CD14-positive monocyte (primary cell): Measurements from ENCODE around the gene SLC35B4. TPM values are rescaled to one million over a fixed set of nuclear protein-coding genes. Genes with fewer than 3 reads are reported as not detected.

Experiments used
- DNase-seq, 3 donors: peaks; one replicate each; pipeline ENCODE4 v3.0.0-alpha.2; 2011 to 2022
- H2AFZ ChIP-seq: 2 replicates; pipeline ENCODE4 v1.6.0; 2012; ENCODE audit warnings: mild to moderate bottlenecking, low read depth, low read length, inconsistent platforms; ENCODE audit not compliant: insufficient read depth, poor library complexity, severe bottlenecking
- H3K27ac ChIP-seq, 2 donors: 1 replicate in 1 of 2; 2 replicates in 1 of 2; pipeline ENCODE4 v1.5.1; 2012 to 2013; ENCODE audit warnings: low read length in 2 of 2, control low read depth in 1 of 2, inconsistent platforms in 1 of 2, low read depth in 1 of 2, mild to moderate bottlenecking in 1 of 2
- H3K27me3 ChIP-seq, 2 donors: one replicate each; pipeline versions ENCODE4 v1.6.0 to v1.6.1; 2011 to 2013; ENCODE audit warnings: low read length in 2 of 2; ENCODE audit not compliant: control insufficient read depth in 2 of 2, insufficient read depth in 2 of 2
- H3K36me3 ChIP-seq, 2 donors: replicated peaks in 1 of 2; 1 replicate in 1 of 2; 2 replicates in 1 of 2; pipeline versions ENCODE4 v1.5.1 to v1.6.1; 2012 to 2013; ENCODE audit warnings: low read length in 2 of 2, control low read depth in 1 of 2, inconsistent platforms in 1 of 2, mild to moderate bottlenecking in 1 of 2; ENCODE audit not compliant: insufficient read depth in 2 of 2, control insufficient read depth in 1 of 2
- H3K4me1 ChIP-seq, 2 donors: 1 replicate in 1 of 2; 2 replicates in 1 of 2; pipeline versions ENCODE4 v1.5.1 to v1.6.1; 2012 to 2013; ENCODE audit warnings: low read length in 2 of 2, control low read depth in 1 of 2, inconsistent platforms in 1 of 2, mild to moderate bottlenecking in 1 of 2, moderate library complexity in 1 of 2; ENCODE audit not compliant: insufficient read depth in 2 of 2, control insufficient read depth in 1 of 2
- H3K4me2 ChIP-seq: replicated peaks from 2 replicates; pipeline ENCODE3; 2012; ENCODE audit warnings: low read length, moderate library complexity, mild to moderate bottlenecking; ENCODE audit not compliant: poor library complexity, severe bottlenecking; ENCODE audit errors: extremely low read depth
- H3K4me3 ChIP-seq, 3 experiments: fragments of 200-600 bp in 1 of 3; sonication (generic) in 1 of 3; replicated peaks in 1 of 3; 1 replicate in 2 of 3; 2 replicates in 1 of 3; pipeline ENCODE4 v1.5.1; 2011 to 2013; ENCODE audit warnings: low read length in 3 of 3, mild to moderate bottlenecking in 3 of 3, control low read depth in 2 of 3, low read depth in 2 of 3, inconsistent platforms in 1 of 3, moderate library complexity in 1 of 3
- H3K79me2 ChIP-seq: 2 replicates; pipeline ENCODE4 v1.6.0; 2012; ENCODE audit warnings: mild to moderate bottlenecking, control low read depth, inconsistent platforms, low read length, moderate library complexity; ENCODE audit not compliant: insufficient read depth
- H3K9ac ChIP-seq: 2 replicates; pipeline ENCODE4 v1.6.0; 2017; ENCODE audit warnings: low read length, mild to moderate bottlenecking; ENCODE audit not compliant: insufficient read depth, poor library complexity, severe bottlenecking
- H3K9me3 ChIP-seq, 2 donors: replicated peaks in 1 of 2; 1 replicate in 1 of 2; 2 replicates in 1 of 2; pipeline versions ENCODE4 v1.5.1 to v1.6.1; 2012 to 2013; ENCODE audit warnings: low read length in 2 of 2, control low read depth in 1 of 2; ENCODE audit not compliant: control insufficient read depth in 1 of 2, insufficient read depth in 1 of 2
- H4K20me1 ChIP-seq: 2 replicates; pipeline ENCODE4 v1.6.0; 2012; ENCODE audit warnings: mild to moderate bottlenecking, low read length, control low read depth, moderate library complexity; ENCODE audit not compliant: insufficient read depth
- H3K27ac Mint-ChIP-seq, 7 donors: one replicate each; pipeline ENCODE4 v1.8.0; 2020; ENCODE audit warnings: mild to moderate bottlenecking in 7 of 7, mixed read lengths in 7 of 7, moderate library complexity in 6 of 7, inconsistent platforms in 2 of 7
- H3K27me3 Mint-ChIP-seq, 3 donors: one replicate each; pipeline ENCODE4 v1.8.0; 2021 to 2022; ENCODE audit warnings: low read depth in 3 of 3, mild to moderate bottlenecking in 3 of 3, mixed read lengths in 3 of 3, moderate library complexity in 3 of 3, inconsistent platforms in 1 of 3
- H3K36me3 Mint-ChIP-seq, 2 donors: one replicate each; pipeline ENCODE4 v1.8.0; 2020; ENCODE audit warnings: mixed read lengths in 2 of 2, inconsistent platforms in 1 of 2, mild to moderate bottlenecking in 1 of 2
- H3K4me1 Mint-ChIP-seq: one replicate; pipeline ENCODE4 v1.8.0; 2020; ENCODE audit warnings: mild to moderate bottlenecking, mixed read lengths
- H3K4me3 Mint-ChIP-seq, 2 donors: one replicate each; pipeline ENCODE4 v1.8.0; 2020; ENCODE audit warnings: mild to moderate bottlenecking in 2 of 2, mixed read lengths in 2 of 2, moderate library complexity in 1 of 2
- H3K9me3 Mint-ChIP-seq, 7 donors: one replicate each; pipeline ENCODE4 v1.8.0; 2020 to 2022; ENCODE audit warnings: mixed read lengths in 7 of 7, mild to moderate bottlenecking in 6 of 7, moderate library complexity in 6 of 7, inconsistent platforms in 2 of 7
- CTCF ChIP-seq: fragments of 200-600 bp; IDR thresholded peaks from one replicate; pipeline ENCODE4 v1.8.0; 2022; ENCODE audit warnings: antibody characterized with exemption, mild to moderate bottlenecking
- WGBS: methylation state at CpG from one replicate; pipeline ENCODE4 v1.1.5; 2013; ENCODE audit warnings: missing lambda C conversion rate; ENCODE audit not compliant: insufficient coverage; 5-methylcytosine and 5-hydroxymethylcytosine counted together
- intact Hi-C, 2 donors: fragments of 100-400 bp; cut with micrococcal nuclease; formaldehyde crosslinking; loops; one replicate each; pipeline versions ENCODE4 v1.15.0 to v1.15.1; 2023
- polyA plus RNA-seq, 3 donors: library from polyadenylated mRNA; depleted of rRNA in 1 of 3; unstranded in 2 of 3; stranded (reverse) in 1 of 3; fragments of 300-500 nt in 2 of 3; fragments of >200 nt in 1 of 3; fragmentation: Illumina TruSeq in 2 of 3; gene quantifications; 1 replicate in 2 of 3; 2 replicates in 1 of 3; pipeline ENCODE4 v1.2.3, GENCODE V29; 2012 to 2021

The SLC35B4 gene
- polyA plus RNA-seq, 3 donors = 9.4 to 21.1 (median 12.7) TPM

GRCh38 chr7:134262322-134262721, 54.4 kb downstream of the SLC35B4 start:
- Histone ChIP-seq H3K27ac (no peak overlapping the region), H2AFZ (no peak overlapping the region), H3K4me2 (no peak overlapping the region), H3K9ac (no peak overlapping the region), H3K9me3 (peaks cover 0 to 3% of the 10 kb centered on the region in 2 donors), H3K79me2 (no peaks in the 10 kb centered on the region), H3K4me1 (no peaks in the 10 kb centered on the region), H4K20me1 (no peaks in the 10 kb centered on the region), H3K27me3 (no peaks in the 10 kb centered on the region), H3K36me3 (no peaks in the 10 kb centered on the region), H3K4me3 (no peak overlapping the region)
- intact Hi-C loops = no loop called here
- no peak for TF ChIP-seq CTCF
- H3K4me1 Mint-ChIP-seq = no peaks in the 10 kb centered on the region
- 100% methylated on average over 2 of the region's 4 CpGs for WGBS
- H3K27me3 Mint-ChIP-seq = peaks cover 3 to 10% (median 7%) of the 10 kb centered on the region in 3 donors
- no peak overlapping the region for H3K27ac Mint-ChIP-seq
- H3K9me3 Mint-ChIP-seq = peaks cover 0 to 16% (median 3%) of the 10 kb centered on the region in 7 donors
- DNase-seq = no peak
- no peaks in the 10 kb centered on the region for H3K36me3 Mint-ChIP-seq
- H3K4me3 Mint-ChIP-seq = no peak overlapping the region

DNA sequence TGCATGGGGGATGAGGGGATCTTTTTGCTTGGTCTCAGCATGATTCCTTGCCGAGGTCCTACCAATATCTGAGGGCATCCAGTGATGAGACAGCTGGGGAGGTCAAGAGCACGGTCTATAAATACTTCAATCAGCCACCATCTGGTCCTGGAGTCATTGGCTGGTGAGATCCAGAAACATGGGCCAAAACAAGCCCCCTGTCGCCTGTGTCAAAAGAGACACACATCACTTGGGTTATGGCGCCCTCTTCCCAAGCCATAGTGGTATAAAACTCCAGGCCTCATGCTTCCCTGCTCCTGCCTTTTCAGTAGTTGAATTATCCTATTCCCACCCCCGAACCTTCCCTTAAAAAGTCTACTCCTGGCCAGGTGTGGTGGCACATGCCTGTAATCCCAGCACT, 60.9 kb downstream of the SLC35B4 start:
- Mint-ChIP-seq H3K4me3 (no peak overlapping the region), H3K4me1 (peaks cover 21% of the 10 kb centered on the region), H3K9me3 (peaks cover 0 to 2% (median 0%) of the 10 kb centered on the region in 7 donors), H3K27ac (peak overlapping the region in 1 of 7 donors; percentile 37), H3K27me3 (peaks cover 3 to 5% (median 3%) of the 10 kb centered on the region in 3 donors), H3K36me3 (no peaks in the 10 kb centered on the region)
- Histone ChIP-seq H3K4me3 (no peak overlapping the region), H3K79me2 (no peaks in the 10 kb centered on the region), H3K27me3 (no peaks in the 10 kb centered on the region), H3K27ac (no peak overlapping the region), H4K20me1 (no peaks in the 10 kb centered on the region), H3K9ac (no peak overlapping the region), H3K36me3 (no peaks in the 10 kb centered on the region), H3K4me2 (no peak overlapping the region), H3K9me3 (no peaks in the 10 kb centered on the region), H3K4me1 (peaks cover 8 to 11% of the 10 kb centered on the region in 2 donors), H2AFZ (no peak overlapping the region)
- no peak for TF ChIP-seq CTCF
- DNase-seq = no peak
- 93% methylated on average over 5 of the region's 5 CpGs for WGBS
- intact Hi-C loops = no loop called here
